ENCODE data around the gene COQ10A. TPM values are rescaled to one million over a fixed set of nuclear protein-coding genes. Genes with fewer than 3 reads are reported as not detected.
A peak's percentile ranks its signal among the peaks of the same experiment; 100 is the strongest.

Gene COQ10A
- total RNA-seq (10 to 100 TPM; 37.7 to 39.0 TPM), polyA plus RNA-seq (10 to 100 TPM in 1 of 3 donors, 1 to 10 TPM in 2; 7.4 to 15.7 (median 9.6) TPM), total RNA-seq (17.7 to 50.2 (median 30.7) reads per million in 6 experiments)

- H3K4me1 Mint-ChIP-seq: peaks cover 8 to 20% (median 20%) of the 10 kb centered on the region in 4 donors
- peak within 1 kb of the TSS; percentile 85 to 97 (median 94) for H3K4me3 Mint-ChIP-seq
- POLR2A ChIA-PET: interaction anchor here (0.6 to 3.5 kb wide), 19 partner anchors 8 to 295 kb away, joined by 3 to 19 read pairs (median 4); partner anchors contain the start of genes ANKRD52, CNPY2, ESYT1 and MYL6
- DNase-seq (peak; percentile 81 to 95 (median 90)), ATAC-seq (peak; percentile 86 to 88)
- peaks cover 0 to 22% (median 0%) of the 10 kb centered on the region in 3 donors for H3K36me3 Mint-ChIP-seq
- no peaks in the 10 kb centered on the region for H3K9me3 Mint-ChIP-seq
- peak within 1 kb of the TSS; percentile 93 to 99 (median 98) for H3K27ac Mint-ChIP-seq
- no peaks in the 10 kb centered on the region for H3K27me3 Mint-ChIP-seq
Measured at GRCh38 chr12:56266693-56267442, at the start of gene COQ10A. COQ10A (plus strand) TSS chr12:56266942; CDS start chr12:56267119, 177 bp downstream.

GRCh38 chr12:56219840-56220239 is 46.9 kb upstream of the COQ10A start:
- Mint-ChIP-seq H3K27ac (peak overlapping the region in 4 of 10 donors; percentile 18 to 80 (median 46)), H3K4me1 (peaks cover 21 to 56% (median 48%) of the 10 kb centered on the region in 4 donors), H3K9me3 (no peaks in the 10 kb centered on the region), H3K36me3 (peaks cover 0 to 15% (median 0%) of the 10 kb centered on the region in 3 donors), H3K27me3 (no peaks in the 10 kb centered on the region), H3K4me3 (peak overlapping the region in 8 of 10 donors; percentile 22 to 69 (median 52))
- POLR2A ChIA-PET: interaction anchor here (0.7 to 4.2 kb wide), 7 partner anchors 8 to 244 kb away, joined by 3 to 88 read pairs (median 7); partner anchors contain the start of genes ANKRD52, CNPY2, RPL41 and SMARCC2
- DNase-seq (no peak), ATAC-seq (no peak)

DNA sequence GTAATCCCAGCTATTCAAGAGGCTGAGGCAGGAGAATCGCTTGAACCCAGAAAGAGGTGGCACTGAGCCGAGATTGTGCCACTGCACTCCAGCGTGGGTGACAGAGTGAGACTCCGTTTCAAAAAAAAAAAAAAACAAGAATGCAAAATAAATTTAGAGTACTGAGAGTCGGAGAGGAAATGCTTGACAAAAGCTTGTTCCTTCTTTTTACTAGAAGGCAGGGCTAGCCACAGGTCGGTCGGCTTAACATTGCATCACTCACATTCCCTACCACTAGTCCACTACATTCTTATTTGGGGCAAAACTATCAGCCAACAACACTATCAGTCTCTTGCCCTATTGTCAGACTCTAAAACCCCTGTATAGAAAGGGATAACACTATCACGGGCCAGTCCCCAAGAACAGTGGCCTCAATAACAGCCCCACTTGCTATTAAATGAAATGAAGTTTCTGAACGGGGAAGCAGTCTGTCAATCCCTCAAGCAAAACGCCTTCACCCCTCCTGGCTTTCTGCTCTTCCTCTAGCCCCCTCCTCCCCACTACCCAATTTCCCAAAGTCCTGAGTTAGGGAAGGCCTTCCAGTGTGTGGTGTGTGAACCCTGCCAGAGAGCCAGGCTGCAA is 46.0 kb upstream of the COQ10A start:
- peak overlapping the region; percentile 97 to 100 (median 98) for H3K4me3 Mint-ChIP-seq
- no peak for ATAC-seq
- H3K36me3 Mint-ChIP-seq: peaks cover 0 to 9% (median 0%) of the 10 kb centered on the region in 3 donors
- peaks cover 27 to 60% (median 51%) of the 10 kb centered on the region in 4 donors for H3K4me1 Mint-ChIP-seq
- POLR2A ChIA-PET: interaction anchor here (0.6 to 4.2 kb wide), 22 partner anchors 9 to 434 kb away, joined by 3 to 88 read pairs (median 6); partner anchors contain the start of genes ANKRD52, CNPY2, IL23A and PA2G4
- peak in 2 of 10 donors; percentile 12 to 19 for DNase-seq
- H3K9me3 Mint-ChIP-seq: no peaks in the 10 kb centered on the region
- no peaks in the 10 kb centered on the region for H3K27me3 Mint-ChIP-seq
- H3K27ac Mint-ChIP-seq: peak overlapping the region; percentile 97 to 100 (median 99)

- Mint-ChIP-seq H3K36me3 (peaks cover 0 to 7% (median 0%) of the 10 kb centered on the region in 3 donors), H3K4me1 (peaks cover 27 to 62% (median 51%) of the 10 kb centered on the region in 4 donors), H3K27me3 (no peaks in the 10 kb centered on the region), H3K9me3 (no peaks in the 10 kb centered on the region), H3K27ac (peak overlapping the region; percentile 97 to 100 (median 99)), H3K4me3 (peak overlapping the region; percentile 97 to 100 (median 98))
- no peak for DNase-seq
- ATAC-seq: peak; percentile 22 to 35
- POLR2A ChIA-PET: interaction anchor here (0.6 to 4.2 kb wide), 40 partner anchors 8 to 504 kb away, joined by 3 to 88 read pairs (median 7); partner anchors contain the start of genes ANKRD52, BAZ2A, CNPY2 and COQ10A
Measured at GRCh38 chr12:56221232-56221756, 45.4 kb upstream of the COQ10A start.

- POLR2A ChIA-PET: interaction anchor here (0.5 to 4.2 kb wide), 49 partner anchors 9 to 1009 kb away, joined by 3 to 88 read pairs (median 6); partner anchors contain the start of genes ANKRD52, BAZ2A, CNPY2 and COQ10A
- no peaks in the 10 kb centered on the region for H3K27me3 Mint-ChIP-seq
- H3K27ac Mint-ChIP-seq: peak within 1 kb of the TSS; percentile 97 to 100 (median 99)
- ATAC-seq (peak; percentile 78 to 82), DNase-seq (peak; percentile 84 to 96 (median 91))
- H3K9me3 Mint-ChIP-seq: no peaks in the 10 kb centered on the region
- peak within 1 kb of the TSS; percentile 97 to 100 (median 98) for H3K4me3 Mint-ChIP-seq
- peaks cover 27 to 58% (median 47%) of the 10 kb centered on the region in 4 donors for H3K4me1 Mint-ChIP-seq
- H3K36me3 Mint-ChIP-seq: peaks cover 0 to 4% (median 0%) of the 10 kb centered on the region in 3 donors
Measured at GRCh38 chr12:56221757-56222530, 44.8 kb upstream of the COQ10A start, which contains the start of gene RNF41. RNF41 (minus strand) TSS chr12:56221922; CDS start chr12:56214047, 7,875 bp downstream.

DNA sequence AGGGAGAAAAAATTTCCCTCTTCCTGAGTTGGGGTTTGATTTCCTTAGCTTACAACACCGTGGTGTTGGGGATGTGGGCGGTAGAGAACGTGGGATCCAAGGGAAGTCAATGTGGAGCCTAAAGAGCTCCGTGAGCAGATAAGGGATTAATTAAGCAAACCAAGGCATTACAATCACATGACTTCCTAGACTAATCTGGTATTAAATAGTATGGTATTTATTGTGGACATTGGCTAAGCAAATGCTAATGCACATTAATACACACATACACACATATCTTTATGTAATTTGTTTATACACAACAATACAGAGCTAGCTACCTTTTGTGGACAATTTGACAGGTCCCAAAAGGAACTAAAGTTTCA is 44.2 kb upstream of the COQ10A start:
- POLR2A ChIA-PET: interaction anchor here (0.7 to 4.2 kb wide), 34 partner anchors 8 to 1008 kb away, joined by 3 to 88 read pairs (median 7); partner anchors contain the start of genes ANKRD52, BAZ2A, CNPY2 and COQ10A
- Mint-ChIP-seq H3K4me3 (peak overlapping the region; percentile 97 to 100 (median 98)), H3K4me1 (peaks cover 27 to 56% (median 47%) of the 10 kb centered on the region in 4 donors), H3K36me3 (peaks cover 0 to 7% (median 0%) of the 10 kb centered on the region in 3 donors), H3K27me3 (no peaks in the 10 kb centered on the region), H3K27ac (peak overlapping the region; percentile 97 to 100 (median 99)), H3K9me3 (no peaks in the 10 kb centered on the region)
- no peak for DNase-seq
- ATAC-seq: no peak

DNA sequence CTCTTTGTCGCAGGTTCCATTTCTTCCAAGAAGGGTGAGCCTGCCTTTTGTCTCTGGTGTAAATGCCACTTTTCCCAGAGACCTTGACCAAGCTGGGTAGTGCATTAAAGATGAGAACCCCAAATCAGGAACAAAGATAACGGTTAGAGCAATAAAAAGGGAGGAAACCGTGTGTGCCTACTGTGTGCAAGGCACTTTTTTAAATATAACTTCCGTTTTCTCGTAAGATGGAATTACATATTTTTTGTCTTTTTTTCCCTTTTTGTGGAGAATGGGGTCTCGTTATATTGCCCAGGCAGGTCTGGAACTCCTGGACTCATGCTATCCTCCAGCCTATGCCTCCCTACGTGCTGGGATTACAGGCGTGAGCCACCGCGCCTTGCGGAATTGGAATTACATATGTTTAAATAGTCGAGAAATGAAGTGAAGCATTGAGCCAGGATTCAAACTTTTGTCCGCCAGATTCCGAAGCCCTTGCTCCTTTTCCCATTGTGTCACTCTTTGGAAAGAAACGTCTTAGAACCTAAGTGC is 43.1 kb upstream of the COQ10A start:
- peak overlapping the region; percentile 83 to 100 (median 97) for H3K4me3 Mint-ChIP-seq
- no peak for ATAC-seq
- DNase-seq: no peak
- peak overlapping the region; percentile 71 to 100 (median 94) for H3K27ac Mint-ChIP-seq
- H3K4me1 Mint-ChIP-seq: peaks cover 27 to 54% (median 47%) of the 10 kb centered on the region in 4 donors
- POLR2A ChIA-PET: interaction anchor here (0.7 to 4.2 kb wide), 10 partner anchors 16 to 1234 kb away, joined by 3 to 88 read pairs (median 10); partner anchors contain the start of genes ANKRD52, ESYT1, PA2G4 and RPL41
- H3K27me3 Mint-ChIP-seq: no peaks in the 10 kb centered on the region
- peaks cover 0 to 7% (median 0%) of the 10 kb centered on the region in 3 donors for H3K36me3 Mint-ChIP-seq
- no peaks in the 10 kb centered on the region for H3K9me3 Mint-ChIP-seq

- peaks cover 0 to 7% (median 0%) of the 10 kb centered on the region in 3 donors for H3K36me3 Mint-ChIP-seq
- H3K27ac Mint-ChIP-seq: peak within 1 kb of the TSS; percentile 71 to 100 (median 98)
- H3K27me3 Mint-ChIP-seq: no peaks in the 10 kb centered on the region
- POLR2A ChIA-PET: interaction anchor here (3.0 to 4.2 kb wide), 3 partner anchors 33 to 106 kb away, joined by 12 to 88 read pairs (median 62); partner anchors contain the start of genes ANKRD52, RPL41, SMARCC2 and ZC3H10
- no peaks in the 10 kb centered on the region for H3K9me3 Mint-ChIP-seq
- H3K4me3 Mint-ChIP-seq: peak within 1 kb of the TSS; percentile 83 to 100 (median 97)
- peaks cover 27 to 53% (median 47%) of the 10 kb centered on the region in 4 donors for H3K4me1 Mint-ChIP-seq
- peak; percentile 77 to 94 (median 86) for DNase-seq
- peak; percentile 75 to 79 for ATAC-seq
Measured at GRCh38 chr12:56224102-56224701, 42.5 kb upstream of the COQ10A start, which contains the start of gene NABP2. NABP2 (plus strand) TSS chr12:56224342; CDS start chr12:56224857, 515 bp downstream.

- H3K4me3 Mint-ChIP-seq: peak overlapping the region; percentile 83 to 100 (median 97)
- no peaks in the 10 kb centered on the region for H3K9me3 Mint-ChIP-seq
- DNase-seq (peak in 2 of 10 donors; percentile 9 to 14), ATAC-seq (no peak)
- POLR2A ChIA-PET: interaction anchor here (0.5 kb wide), 1 partner anchor 10 kb away, joined by 3 read pairs; no protein-coding TSS in a partner anchor
- peak overlapping the region; percentile 71 to 99 (median 91) for H3K27ac Mint-ChIP-seq
- H3K36me3 Mint-ChIP-seq: peaks cover 0 to 7% (median 0%) of the 10 kb centered on the region in 3 donors
- H3K4me1 Mint-ChIP-seq: peaks cover 27 to 50% (median 47%) of the 10 kb centered on the region in 4 donors
- H3K27me3 Mint-ChIP-seq: no peaks in the 10 kb centered on the region
Measured at GRCh38 chr12:56224954-56225353, 41.8 kb upstream of the COQ10A start.

- ATAC-seq (no peak), DNase-seq (no peak)
- peaks cover 9 to 15% (median 14%) of the 10 kb centered on the region in 4 donors for H3K4me1 Mint-ChIP-seq
- H3K36me3 Mint-ChIP-seq: peaks cover 0 to 9% (median 0%) of the 10 kb centered on the region in 3 donors
- no peak overlapping the region for H3K4me3 Mint-ChIP-seq
- no peak overlapping the region for H3K27ac Mint-ChIP-seq
- H3K9me3 Mint-ChIP-seq: no peaks in the 10 kb centered on the region
- POLR2A ChIA-PET: interaction anchor here (0.5 to 0.6 kb wide), 2 partner anchors 42 to 65 kb away, joined by 3 read pairs; no protein-coding TSS in a partner anchor
- no peaks in the 10 kb centered on the region for H3K27me3 Mint-ChIP-seq
Measured at GRCh38 chr12:56229082-56229481, 37.7 kb upstream of the COQ10A start.

Data from naive thymus-derived CD8-positive, alpha-beta T cell (primary cell).